ELR (cell line): ENCODE measurements around the gene MOCOS.
A peak's percentile ranks its signal among the peaks of the same experiment; 100 is the strongest.

Experiments used
- DNase-seq: peaks from one replicate; pipeline ENCODE4 v3.0.0-alpha.2; 2015; ENCODE audit warnings: low read depth

MOCOS gene

DNA sequence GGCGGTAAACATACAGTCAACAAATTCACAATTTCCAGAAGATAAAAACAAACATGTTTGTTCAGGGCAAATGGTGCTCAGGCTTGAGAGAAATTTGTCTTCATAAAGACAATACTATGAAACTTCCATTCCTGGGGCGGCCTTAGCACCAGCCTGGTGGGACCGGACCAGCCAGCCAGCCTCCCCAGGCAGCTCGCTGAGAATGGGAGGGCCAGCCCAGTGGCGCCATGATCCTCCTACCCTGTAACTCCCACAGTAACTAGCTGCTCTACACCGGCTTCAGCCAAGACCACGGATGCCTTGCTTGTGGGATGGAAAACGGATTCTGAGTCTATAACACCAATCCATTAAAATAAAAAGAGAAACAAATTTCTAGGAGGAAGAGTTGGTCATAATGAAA, 86.0 kb downstream of the MOCOS start:
- no peak for DNase-seq

DNA sequence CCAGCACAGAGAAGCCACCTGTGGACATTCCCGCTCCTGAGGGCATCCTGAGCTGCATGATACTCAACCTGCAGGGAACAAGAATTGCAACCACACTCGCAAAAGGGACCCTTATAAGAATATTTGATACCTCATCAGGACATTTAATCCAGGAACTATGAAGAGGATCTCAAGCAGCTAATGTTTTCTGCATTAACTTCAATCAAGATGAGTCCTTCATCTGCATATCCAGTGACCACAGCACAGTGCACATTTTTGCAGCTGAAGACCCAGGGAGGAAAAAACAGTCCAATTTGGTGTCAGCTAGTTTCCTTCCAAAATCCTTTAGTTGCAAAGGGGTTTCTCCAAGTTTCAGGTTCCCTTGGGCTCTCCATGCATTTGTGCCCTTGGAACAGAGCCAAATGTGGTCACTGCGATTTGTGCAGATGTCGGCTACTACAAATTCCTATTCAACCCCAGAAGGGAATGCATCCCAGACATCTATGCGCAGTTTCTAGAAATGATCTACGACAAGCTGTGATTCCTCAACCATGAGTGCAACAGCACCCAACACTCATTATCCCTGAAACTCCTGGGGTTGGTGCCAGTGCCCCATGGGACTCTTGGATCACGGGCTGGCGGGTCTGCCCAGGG, 86.9 kb downstream of the MOCOS start:
- no peak for DNase-seq

DNA sequence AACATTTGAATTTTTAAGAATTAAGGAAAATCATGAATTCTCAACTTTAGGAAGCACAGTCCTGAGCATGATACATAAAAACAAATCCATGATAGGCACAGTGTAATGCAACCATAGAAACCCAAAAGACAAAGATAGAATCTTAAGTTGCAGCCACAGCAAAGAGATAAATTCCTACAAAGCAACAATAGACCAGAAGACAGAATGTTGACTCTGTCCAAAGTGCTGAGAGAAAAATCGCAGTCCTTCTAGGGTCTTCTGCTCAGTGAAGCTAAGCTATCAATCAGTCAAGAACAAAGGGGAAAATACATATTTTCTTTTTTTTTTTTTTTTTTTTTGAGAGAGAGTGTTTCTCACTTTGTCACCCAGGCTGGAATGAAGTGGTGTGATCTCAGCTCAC, 88.3 kb downstream of the MOCOS start:
- no peak for DNase-seq

DNA sequence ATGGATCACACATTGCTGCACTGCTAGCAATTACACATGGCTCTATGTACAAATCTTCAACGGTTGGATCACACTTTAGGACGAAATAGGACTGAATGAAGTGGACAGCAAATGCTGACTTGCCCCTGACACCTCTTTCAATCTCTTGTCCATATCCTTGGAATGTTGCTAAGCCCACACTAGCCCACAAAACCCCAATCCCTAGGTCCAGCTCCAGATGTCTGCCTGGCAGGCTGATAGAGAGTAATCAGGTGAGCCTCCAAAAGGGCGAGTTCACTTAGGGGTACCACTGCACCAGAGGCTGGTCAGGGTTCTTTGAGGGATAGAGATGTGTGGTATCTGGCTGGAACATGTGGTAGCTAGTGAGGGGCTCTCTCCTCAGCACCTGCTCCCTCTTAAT, 91.7 kb downstream of the MOCOS start:
- DNase-seq, result no peak

- no peak for DNase-seq
Observed at GRCh38 chr18:36281936-36282335, 94.6 kb downstream of the MOCOS start.

- DNase-seq, result no peak
Observed at GRCh38 chr18:36283448-36283847, 96.2 kb downstream of the MOCOS start.

DNA sequence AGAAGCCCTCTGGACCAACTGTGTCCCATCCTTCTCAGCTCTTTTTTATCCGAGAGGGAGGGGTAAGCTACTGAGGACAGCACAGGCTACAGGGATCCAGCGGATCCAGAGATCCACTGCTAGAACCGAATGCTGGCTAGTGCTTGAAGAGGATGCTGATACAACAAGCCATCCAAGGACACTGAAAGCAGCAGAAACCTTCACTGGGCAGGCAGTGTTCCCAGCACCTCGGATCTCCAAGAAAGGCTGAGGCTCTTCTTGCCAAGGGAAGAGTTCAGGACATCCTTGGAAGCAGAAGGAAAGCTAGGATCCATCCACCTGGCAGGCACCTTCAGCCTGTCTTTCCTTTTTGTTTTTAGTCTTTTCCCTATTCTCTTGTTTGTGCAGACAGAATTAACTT, 97.0 kb downstream of the MOCOS start:
- no peak for DNase-seq

DNA sequence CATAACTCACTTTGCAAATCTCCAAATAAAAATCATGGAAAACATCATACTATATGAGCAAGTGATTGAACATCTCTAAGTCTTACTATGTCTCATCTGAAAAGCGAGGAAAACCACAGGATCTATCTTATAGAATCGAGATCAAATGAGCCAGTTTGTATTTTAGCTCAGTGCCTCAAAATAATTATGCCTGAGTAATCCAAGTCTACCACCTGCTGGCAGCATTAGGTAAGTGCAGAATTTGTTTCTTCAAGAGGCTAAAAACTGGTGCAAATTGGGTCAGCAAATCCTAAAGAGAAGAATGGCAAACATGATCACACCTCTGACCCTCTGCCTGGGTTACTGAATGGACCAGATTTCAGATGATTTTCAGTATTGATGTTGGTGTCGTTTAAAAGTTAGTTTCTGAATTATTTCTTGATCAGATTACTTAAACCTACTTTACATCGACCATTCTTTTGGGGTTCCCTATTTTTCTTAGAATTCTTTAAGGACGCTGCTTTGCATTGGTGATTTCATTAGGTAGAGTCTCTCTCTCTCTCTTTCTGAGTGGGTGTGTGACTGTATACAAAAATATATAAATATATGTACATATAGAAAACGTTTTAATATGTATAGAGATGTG, 97.5 kb downstream of the MOCOS start:
- DNase-seq, result peak; percentile 81

DNA sequence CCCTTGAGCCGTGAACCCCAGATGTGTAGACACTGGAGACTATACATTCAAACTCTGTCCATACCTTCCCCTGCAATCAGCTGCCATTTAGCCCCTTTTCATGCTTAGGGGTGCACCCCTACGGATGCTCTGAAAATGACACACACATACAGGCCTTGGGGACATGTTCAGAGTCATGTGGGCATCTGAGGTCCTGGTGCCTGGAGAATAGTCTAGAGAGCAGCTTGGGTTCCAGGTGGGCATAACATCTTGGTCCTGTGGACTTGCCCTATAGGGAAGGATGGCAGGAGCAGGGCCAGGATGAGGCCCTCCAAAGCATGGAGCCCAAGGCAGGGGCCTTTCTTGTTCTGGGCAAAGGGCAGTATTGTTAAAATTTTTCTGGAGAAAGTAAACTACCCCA, 100.4 kb downstream of the MOCOS start:
- no peak for DNase-seq

DNA sequence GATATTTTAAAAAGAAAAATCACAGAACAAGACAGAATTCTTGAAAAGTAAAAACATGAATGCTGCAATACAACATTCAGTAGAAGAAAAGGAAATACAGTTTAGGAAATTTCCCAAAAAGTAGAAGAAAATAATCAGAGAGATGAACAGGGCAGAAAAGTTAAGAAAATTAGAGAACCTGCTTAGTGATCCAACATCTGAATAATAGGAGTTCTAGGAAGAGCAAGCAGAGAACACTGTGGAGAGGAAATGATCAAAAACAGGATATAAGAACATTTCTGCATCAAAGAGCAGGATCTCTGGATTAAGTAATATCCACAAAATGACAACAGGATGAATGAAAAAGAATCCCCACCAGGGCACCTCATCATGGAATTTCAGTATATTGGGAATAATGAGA, 101.4 kb downstream of the MOCOS start:
- no peak for DNase-seq

GRCh38 chr18:36294031-36294430, 106.7 kb downstream of the MOCOS start:
- DNase-seq, result peak; percentile 83

DNA sequence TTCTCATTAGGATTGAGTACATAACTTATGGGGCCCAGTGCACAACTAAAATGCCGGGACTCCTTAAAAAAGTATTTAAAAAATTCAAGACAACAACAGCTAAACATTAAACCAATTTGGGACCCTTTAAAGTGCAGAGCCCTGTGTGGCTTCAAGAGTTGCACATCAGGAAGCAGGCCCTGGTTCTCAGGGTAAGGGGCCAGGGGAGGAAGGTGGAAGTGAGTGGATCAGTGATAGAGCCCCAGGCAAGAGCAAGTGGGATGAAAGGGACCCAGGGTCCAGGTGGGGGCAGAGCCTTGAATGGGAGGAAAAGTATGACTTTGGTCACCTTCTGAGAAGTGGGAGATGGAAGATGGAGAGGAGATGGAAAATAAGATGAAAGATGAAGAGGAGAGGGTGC, 107.9 kb downstream of the MOCOS start:
- no peak for DNase-seq

DNA sequence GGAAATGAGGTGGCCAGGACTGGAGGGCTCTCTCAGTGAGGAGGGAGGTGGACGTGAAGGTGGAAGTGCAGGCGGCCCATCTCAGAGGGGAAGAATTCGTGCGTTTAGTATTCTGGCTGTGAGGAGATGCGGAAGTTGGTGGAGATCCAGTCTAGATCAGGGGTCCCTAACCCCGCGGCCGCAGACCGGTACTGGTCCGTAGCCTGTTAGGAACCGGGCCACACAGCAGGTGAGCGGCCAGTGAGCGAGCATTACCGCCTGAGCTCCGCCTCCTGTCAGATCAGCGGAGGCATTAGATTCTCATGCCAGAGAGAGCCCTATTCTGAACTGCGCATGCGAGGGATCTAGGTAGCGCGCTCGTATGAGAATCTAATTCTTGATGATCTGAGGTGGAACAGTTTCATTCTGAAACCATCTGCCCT, 108.6 kb downstream of the MOCOS start:
- DNase-seq, result no peak

GRCh38 chr18:36296650-36297416, 109.5 kb downstream of the MOCOS start:
- DNase-seq, result peak; percentile 86

DNA sequence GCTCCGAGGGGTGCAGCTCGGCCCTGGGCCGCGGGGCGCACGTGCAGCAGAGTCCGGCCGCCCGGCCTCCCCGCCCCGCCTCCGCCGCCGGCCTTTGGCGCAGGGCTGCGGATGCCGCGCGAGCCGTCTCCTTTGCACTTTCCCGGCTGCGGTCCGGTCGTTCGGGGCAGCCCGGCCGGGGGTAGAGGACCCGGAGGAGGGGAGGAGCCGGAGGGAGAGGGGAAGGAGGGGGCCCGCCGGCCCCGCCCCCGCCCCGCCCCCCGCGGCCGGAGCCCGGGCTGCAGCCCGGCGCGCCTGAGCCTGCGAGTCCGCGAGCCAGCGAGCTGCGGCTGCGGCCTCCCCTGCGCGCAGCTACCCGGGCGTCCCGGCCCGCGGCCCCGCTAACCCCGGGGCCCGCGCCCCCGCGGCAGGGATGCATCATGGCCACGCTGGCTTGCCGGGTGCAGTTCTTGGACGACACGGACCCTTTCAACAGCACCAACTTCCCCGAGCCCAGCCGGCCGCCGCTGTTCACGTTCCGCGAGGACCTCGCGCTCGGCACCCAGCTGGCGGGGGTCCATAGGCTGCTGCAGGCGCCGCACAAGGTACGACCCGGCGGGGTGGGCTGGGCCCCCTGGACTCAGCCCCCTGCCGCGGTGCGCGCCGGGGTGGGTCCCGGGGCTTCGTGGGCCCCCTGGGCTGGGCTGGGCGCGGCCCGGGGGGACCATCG, 110.3 kb downstream of the MOCOS start, which contains the start of gene FHOD3:
FHOD3 (plus strand) TSS at position 297 of the 709 bp plus-strand sequence; CDS start at position 420, 123 bp downstream.
- peak; percentile 86 for DNase-seq

DNA sequence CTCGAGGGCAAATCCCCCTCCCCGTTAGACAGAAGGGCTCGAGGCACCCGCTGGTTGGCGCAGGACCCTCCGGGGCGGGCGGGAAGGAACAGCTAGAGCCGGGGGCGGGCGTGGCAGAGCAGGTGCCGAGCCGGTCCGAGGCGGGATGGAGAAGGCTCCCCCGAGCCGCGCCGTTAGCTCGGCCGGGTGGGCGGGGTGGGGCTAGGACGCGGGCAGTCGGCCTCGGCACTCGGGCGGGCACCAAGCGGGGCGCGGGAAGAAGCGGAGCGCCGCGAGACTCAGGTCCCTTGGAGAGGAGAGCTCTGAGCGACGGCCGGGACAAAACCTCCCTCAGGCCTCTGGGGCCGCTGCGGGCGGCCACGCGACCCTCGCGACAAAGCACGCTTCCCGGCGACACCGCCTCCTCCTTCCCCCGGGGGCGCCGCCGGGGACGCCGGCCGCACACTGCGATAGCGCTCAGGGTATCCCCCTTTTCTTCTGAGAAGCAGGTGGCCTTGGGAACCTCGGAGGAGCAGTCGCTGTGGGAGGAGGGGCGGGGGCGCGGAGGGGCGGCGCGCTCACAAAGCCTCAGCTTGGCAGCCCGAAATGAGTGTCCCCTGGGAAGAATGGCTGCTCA, 110.9 kb downstream of the MOCOS start:
- peak; percentile 53 for DNase-seq

DNA sequence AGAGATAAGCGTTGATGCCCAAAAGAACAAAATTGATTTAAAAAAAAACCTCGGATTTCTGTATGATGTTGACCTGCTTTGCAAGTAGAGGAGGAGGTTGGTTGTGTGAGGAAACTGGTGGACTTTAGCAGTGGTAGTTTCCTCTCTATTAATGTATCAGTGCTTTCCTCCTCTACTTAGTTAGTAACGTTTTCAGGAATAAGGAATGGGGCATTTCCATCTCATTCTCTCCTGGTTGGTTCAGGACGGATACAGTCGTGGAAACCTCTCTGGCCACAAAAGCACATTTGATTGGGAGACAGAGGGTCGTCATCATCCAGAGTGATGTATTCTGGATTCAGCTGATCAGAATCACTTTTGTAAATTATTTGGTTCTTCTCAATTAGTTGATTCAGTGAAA, 111.7 kb downstream of the MOCOS start:
- DNase-seq, result no peak

DNA sequence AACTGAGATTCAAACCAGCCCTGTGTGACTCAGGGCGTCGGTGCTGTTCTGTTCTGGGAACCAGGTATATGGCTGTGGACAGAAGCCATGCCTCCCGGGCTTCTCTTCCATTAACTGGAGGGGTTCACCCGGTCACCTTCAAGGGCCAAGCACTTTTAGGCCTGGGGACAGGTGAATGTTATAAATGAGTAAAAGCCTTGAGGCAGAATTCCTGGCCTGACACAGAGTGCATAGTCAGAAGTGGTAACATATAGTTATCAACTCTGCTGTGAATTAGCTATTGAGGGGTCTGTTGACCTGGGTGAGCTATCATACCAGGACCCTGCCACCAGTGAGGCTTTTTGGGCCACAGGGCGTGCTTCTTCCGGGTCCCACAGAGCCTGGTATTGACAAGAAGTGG, 112.9 kb downstream of the MOCOS start:
- no peak for DNase-seq

DNA sequence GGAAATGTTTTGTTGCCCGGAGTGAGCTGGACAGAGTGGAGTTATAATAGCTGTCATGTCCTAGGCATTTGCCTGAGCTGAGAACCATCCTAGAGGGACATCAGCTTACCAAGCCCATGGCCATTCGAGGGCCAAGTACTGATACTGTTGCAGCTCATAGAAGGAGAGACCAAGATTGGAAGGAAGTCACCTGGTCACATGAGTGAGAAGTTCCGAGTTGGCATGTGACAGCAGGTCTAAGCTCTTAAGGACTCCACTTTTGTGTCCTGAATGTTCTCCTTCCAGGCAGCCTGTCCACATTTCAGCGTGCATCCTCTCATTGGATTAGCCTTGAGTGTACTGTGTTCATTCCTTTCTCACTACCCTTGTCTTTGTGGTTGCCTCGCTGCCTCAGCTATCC, 114.6 kb downstream of the MOCOS start:
- DNase-seq, result no peak

- peak; percentile 53 for DNase-seq
Observed at GRCh38 chr18:36302676-36303075, 115.4 kb downstream of the MOCOS start.

DNA sequence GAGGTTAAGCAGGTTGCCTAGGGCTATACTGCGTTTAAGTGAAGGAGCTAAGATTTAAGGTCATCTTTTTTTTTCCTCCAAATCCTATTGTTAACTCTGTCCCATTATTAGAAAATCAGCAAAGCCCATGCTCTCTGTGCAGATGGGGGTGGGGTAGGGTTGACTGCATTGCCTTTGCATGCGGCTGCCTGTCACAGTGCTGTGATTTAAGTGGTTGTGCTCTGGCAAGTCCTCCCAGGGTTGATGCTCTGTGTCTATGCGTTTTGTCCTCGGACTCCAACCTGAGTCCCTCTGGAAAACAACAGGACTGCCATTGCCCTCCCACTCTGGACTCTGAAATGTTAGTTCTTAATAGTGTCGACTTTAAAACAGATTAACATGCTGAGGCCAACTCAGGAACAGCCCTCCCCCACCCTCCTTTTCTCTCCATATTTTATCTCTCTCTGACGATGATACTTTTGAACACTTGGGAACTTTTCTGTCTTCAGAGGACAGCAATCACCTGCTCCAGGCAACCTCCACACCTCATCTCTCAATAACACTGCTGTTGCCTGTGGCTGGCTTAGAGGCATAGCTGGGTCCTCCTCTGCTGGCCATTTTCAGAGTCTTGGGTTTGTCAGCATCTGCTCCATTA, 116.0 kb downstream of the MOCOS start:
- DNase-seq, result no peak

DNA sequence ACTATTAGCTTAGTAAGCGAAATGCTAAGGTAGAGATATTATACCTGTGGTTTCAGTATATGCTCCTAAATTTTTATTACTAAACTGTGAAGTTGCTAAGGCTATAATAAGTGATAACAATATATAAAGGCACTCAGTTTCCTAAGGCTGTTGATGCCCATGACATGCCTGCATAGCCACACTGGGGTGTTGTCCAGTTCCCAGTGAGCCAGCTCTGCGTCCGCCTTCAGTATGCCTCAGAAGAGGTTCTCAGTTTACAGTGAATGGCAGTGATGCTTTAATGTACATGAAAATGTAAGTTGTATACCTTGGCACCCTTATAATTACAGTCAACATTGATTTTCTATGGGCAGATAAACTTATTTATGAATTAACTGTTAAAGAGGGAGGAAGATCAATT, 117.4 kb downstream of the MOCOS start:
- DNase-seq, result no peak
